Hair follicle dermal papilla cell (primary cell): ENCODE measurements around the gene HYAL4. TPM values are rescaled to one million over a fixed set of nuclear protein-coding genes. Genes with fewer than 3 reads are reported as not detected.

Experiments used
- total RNA-seq: library from RNA; depleted of rRNA; stranded (reverse); fragments of >200 nt; gene quantifications from 2 replicates; pipeline ENCODE4 v1.2.3, GENCODE V29; 2012

HYAL4 gene, protein sequence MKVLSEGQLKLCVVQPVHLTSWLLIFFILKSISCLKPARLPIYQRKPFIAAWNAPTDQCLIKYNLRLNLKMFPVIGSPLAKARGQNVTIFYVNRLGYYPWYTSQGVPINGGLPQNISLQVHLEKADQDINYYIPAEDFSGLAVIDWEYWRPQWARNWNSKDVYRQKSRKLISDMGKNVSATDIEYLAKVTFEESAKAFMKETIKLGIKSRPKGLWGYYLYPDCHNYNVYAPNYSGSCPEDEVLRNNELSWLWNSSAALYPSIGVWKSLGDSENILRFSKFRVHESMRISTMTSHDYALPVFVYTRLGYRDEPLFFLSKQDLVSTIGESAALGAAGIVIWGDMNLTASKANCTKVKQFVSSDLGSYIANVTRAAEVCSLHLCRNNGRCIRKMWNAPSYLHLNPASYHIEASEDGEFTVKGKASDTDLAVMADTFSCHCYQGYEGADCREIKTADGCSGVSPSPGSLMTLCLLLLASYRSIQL
- not detected in 2 replicates for total RNA-seq

DNA sequence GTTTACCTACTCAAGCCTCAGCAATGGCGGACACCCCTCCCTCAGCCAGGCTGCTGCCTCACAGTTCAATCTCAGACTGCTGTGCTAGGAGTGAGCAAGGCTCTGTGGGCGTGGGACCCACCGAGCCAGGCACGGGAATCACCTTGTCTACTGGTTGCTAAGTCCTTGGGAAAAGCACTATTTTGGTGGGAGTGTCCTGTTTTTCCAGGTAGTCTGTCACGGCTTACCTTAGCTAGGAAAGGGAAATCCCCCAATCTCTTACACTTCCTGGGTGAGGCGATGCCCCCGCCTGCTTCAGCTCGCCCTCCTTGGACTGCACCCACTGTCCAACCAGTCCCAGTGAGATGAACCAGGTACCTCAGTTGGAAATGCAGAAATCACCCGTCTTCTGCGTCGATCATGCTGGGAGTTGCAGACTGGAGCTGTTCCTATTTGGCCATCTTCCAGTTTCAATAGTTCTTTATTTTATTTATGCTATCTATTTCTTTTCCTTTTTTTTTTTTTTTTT, at the start of gene HYAL4:
TSS of gene HYAL4 (plus strand) at position 458 of the 508 bp plus-strand sequence. CDS start 23,105 bp downstream, outside the sequence.

DNA sequence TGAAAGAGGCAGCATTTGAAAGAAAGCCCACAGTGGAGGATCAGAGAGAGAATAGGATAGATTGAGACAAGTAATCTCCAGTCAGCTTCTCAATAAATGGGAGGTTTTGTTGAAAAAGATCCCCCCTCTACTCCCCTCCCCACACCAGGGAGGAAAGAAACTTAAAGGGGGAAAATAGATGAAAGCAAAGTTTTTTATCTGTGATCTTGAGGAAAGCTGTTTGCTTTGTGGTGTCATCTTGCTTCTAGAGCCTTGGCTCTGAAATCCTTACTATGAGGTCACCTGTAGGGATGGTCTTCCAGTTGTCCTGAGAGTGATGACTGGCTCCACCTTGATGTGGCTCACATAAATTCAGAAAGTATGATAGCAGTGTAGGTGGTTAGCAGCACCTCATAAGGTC, 80.0 kb downstream of the HYAL4 start, which contains the start of gene SPAM1:
TSS of gene SPAM1 (plus strand) at position 301 of the 400 bp plus-strand sequence. CDS start 28,330 bp downstream, outside the sequence.

Other genes with a start within 250 kb of the HYAL4 start
- gene ASB15, start 243.3 kb upstream of the HYAL4 start, total RNA-seq, result not detected in 2 replicates
- not detected in 2 replicates for gene LMOD2, start 189.3 kb upstream of the HYAL4 start, total RNA-seq
- gene WASL, start 96.2 kb upstream of the HYAL4 start, total RNA-seq, result 20.4 and 25.8 TPM in 2 replicates
- not detected in 2 replicates for gene SPAM1, start 80.1 kb downstream of the HYAL4 start, total RNA-seq
- gene TMEM229A, start 187.9 kb downstream of the HYAL4 start, total RNA-seq, result not detected in 2 replicates